ENCODE results near the gene DHX32. TPM values are rescaled to one million over a fixed set of nuclear protein-coding genes. Genes with fewer than 3 reads are reported as not detected.

DHX32 gene
- total RNA-seq, 1 experiment from 2014 or later: 36.2 TPM

GRCh38 chr10:125795128-125795527 is 86.0 kb downstream of the DHX32 start:
- no peaks in the 10 kb centered on the region for H3K27me3 ChIP-seq (replicated peaks; ENCODE audit: insufficient read depth, low read depth, low read length, poor library complexity)
- no peak for DNase-seq (ENCODE audit: low spot score)
- H3K36me3 ChIP-seq (ENCODE audit: insufficient read depth, low read length, poor library complexity, severe bottlenecking): peaks cover 14% of the 10 kb centered on the region
- no peaks in the 10 kb centered on the region for H3K9me3 ChIP-seq (ENCODE audit: low read depth, low read length, poor library complexity, severe bottlenecking)
- no TSS peak for BruUV-seq (replicated peaks)
- CTCF ChIA-PET: no interaction called here
- H3K4me3 ChIP-seq (ENCODE audit: low read depth, low read length, poor library complexity, severe bottlenecking): no peak overlapping the region
- H3K4me1 ChIP-seq (ENCODE audit: insufficient read depth, low read length, poor library complexity, severe bottlenecking): no peaks in the 10 kb centered on the region
- TF ChIP-seq, protein P1, sequence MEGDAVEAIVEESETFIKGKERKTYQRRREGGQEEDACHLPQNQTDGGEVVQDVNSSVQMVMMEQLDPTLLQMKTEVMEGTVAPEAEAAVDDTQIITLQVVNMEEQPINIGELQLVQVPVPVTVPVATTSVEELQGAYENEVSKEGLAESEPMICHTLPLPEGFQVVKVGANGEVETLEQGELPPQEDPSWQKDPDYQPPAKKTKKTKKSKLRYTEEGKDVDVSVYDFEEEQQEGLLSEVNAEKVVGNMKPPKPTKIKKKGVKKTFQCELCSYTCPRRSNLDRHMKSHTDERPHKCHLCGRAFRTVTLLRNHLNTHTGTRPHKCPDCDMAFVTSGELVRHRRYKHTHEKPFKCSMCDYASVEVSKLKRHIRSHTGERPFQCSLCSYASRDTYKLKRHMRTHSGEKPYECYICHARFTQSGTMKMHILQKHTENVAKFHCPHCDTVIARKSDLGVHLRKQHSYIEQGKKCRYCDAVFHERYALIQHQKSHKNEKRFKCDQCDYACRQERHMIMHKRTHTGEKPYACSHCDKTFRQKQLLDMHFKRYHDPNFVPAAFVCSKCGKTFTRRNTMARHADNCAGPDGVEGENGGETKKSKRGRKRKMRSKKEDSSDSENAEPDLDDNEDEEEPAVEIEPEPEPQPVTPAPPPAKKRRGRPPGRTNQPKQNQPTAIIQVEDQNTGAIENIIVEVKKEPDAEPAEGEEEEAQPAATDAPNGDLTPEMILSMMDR (conservative IDR thresholded peaks at IDR 0.05; ENCODE audit: low read depth, low read length): no peak
- TF ChIP-seq EZH2 (IDR thresholded peaks at IDR 0.05; ENCODE audit: borderline replicate concordance, low read depth, low read length, poor library complexity, severe bottlenecking): no peak
- intact Hi-C loops (cut with micrococcal nuclease; ENCODE audit: unreplicated experiment): no loop called here
- no peak overlapping the region for H3K27ac ChIP-seq (ENCODE audit: low read depth, low read length, poor library complexity, severe bottlenecking)
- POLR2A ChIA-PET (ENCODE audit: low non-redundant PET): no interaction called here

GRCh38 chr10:125792342-125793300 is 88.5 kb downstream of the DHX32 start:
- intact Hi-C loops (cut with micrococcal nuclease; ENCODE audit: unreplicated experiment): no loop called here
- Histone ChIP-seq H3K36me3 (ENCODE audit: insufficient read depth, low read length, poor library complexity, severe bottlenecking) (peaks cover 14% of the 10 kb centered on the region), H3K27me3 (replicated peaks; ENCODE audit: insufficient read depth, low read depth, low read length, poor library complexity) (no peaks in the 10 kb centered on the region), H3K4me1 (ENCODE audit: insufficient read depth, low read length, poor library complexity, severe bottlenecking) (no peaks in the 10 kb centered on the region), H3K9me3 (ENCODE audit: low read depth, low read length, poor library complexity, severe bottlenecking) (no peaks in the 10 kb centered on the region), H3K4me3 (ENCODE audit: low read depth, low read length, poor library complexity, severe bottlenecking) (no peak overlapping the region), H3K27ac (ENCODE audit: low read depth, low read length, poor library complexity, severe bottlenecking) (no peak overlapping the region)
- no TSS peak for BruUV-seq (replicated peaks)
- CTCF ChIA-PET: no interaction called here
- TF ChIP-seq, protein P1 (conservative IDR thresholded peaks at IDR 0.05; ENCODE audit: low read depth, low read length): no peak
- TF ChIP-seq EZH2 (IDR thresholded peaks at IDR 0.05; ENCODE audit: borderline replicate concordance, low read depth, low read length, poor library complexity, severe bottlenecking): no peak
- no peak for DNase-seq (ENCODE audit: low spot score)
- POLR2A ChIA-PET (ENCODE audit: low non-redundant PET): no interaction called here

- H3K4me3 ChIP-seq (ENCODE audit: low read depth, low read length, poor library complexity, severe bottlenecking): no peak overlapping the region
- TF ChIP-seq, protein P1 (conservative IDR thresholded peaks at IDR 0.05; ENCODE audit: low read depth, low read length): no peak
- no peak for TF ChIP-seq EZH2 (IDR thresholded peaks at IDR 0.05; ENCODE audit: borderline replicate concordance, low read depth, low read length, poor library complexity, severe bottlenecking)
- ChIA-PET CTCF (no interaction called here), POLR2A (ENCODE audit: low non-redundant PET) (no interaction called here)
- no peaks in the 10 kb centered on the region for H3K4me1 ChIP-seq (ENCODE audit: insufficient read depth, low read length, poor library complexity, severe bottlenecking)
- no peaks in the 10 kb centered on the region for H3K36me3 ChIP-seq (ENCODE audit: insufficient read depth, low read length, poor library complexity, severe bottlenecking)
- intact Hi-C loops (cut with micrococcal nuclease; ENCODE audit: unreplicated experiment): no loop called here
- BruUV-seq (replicated peaks): no TSS peak
- no peak overlapping the region for H3K27ac ChIP-seq (ENCODE audit: low read depth, low read length, poor library complexity, severe bottlenecking)
- DNase-seq (ENCODE audit: low spot score): no peak
- H3K9me3 ChIP-seq (ENCODE audit: low read depth, low read length, poor library complexity, severe bottlenecking): no peaks in the 10 kb centered on the region
- no peaks in the 10 kb centered on the region for H3K27me3 ChIP-seq (replicated peaks; ENCODE audit: insufficient read depth, low read depth, low read length, poor library complexity)
Observed at GRCh38 chr10:125788156-125789034, 92.7 kb downstream of the DHX32 start.
